SH-SY5Y (cell line): ENCODE results near the gene SLC16A5.

ENCODE experiments used
- GATA2 ChIP-seq: IDR thresholded peaks from 2 replicates; pipeline ENCODE4 v1.6.1; 2011; ENCODE audit warnings: mild to moderate bottlenecking, low read depth, low read length
- GATA3 ChIP-seq: IDR thresholded peaks from 2 replicates; pipeline ENCODE4 v1.6.1; 2011; ENCODE audit warnings: low read depth, mild to moderate bottlenecking, low read length, moderate library complexity

DNA sequence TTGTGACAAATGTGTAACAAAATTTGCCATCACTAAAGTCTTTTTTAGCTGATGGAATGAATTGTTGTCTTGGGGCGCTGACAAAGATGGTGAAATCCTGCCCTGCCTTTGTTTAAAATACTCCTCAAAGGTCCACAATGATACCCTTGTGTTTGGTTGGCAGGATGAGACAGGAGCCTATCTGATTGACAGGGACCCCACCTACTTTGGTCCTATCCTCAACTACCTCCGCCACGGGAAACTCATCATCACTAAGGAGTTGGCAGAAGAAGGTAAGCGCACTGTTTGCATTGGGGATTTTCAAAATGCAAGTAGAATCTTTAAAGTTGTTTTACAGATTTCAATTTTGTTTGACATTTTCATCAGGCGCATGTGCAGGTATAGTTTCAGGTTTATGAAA is 38.7 kb upstream of the SLC16A5 start:
- TF ChIP-seq GATA2 (no peak), GATA3 (no peak)
